HEK293 (cell line): ENCODE results near the gene TMEM171.
A peak's percentile ranks its signal among the peaks of the same experiment; 100 is the strongest.

Experiments
- CTCF ChIA-PET: fragments of 350-600 bp; formaldehyde crosslinking; extraction: SDS; loops from one replicate; lab custom pipeline; 2021; ENCODE audit warnings: antibody characterized with exemption; lab: Yijun Ruan, JAX
- POLR2A ChIA-PET: fragments of 300-600 bp; formaldehyde crosslinking; extraction: SDS; loops from one replicate; lab custom pipeline; 2020; ENCODE audit warnings: antibody characterized with exemption, inconsistent platforms; lab: Yijun Ruan, JAX
- H3K27ac ChIP-seq: fragments of 200-500 bp; sonication (Bioruptor generic); 2 replicates; pipeline ENCODE4 v1.5.1; 2014; ENCODE audit warnings: low read depth, low read length, control low read depth, inconsistent platforms; ENCODE audit errors: extremely low read depth
- H3K36me3 ChIP-seq, 2 experiments: fragments of 200-500 bp in 1 of 2; sonication (Bioruptor generic) in 1 of 2; 1 replicate in 1 of 2; 2 replicates in 1 of 2; pipeline ENCODE4 v1.5.1; 2014 to 2017; ENCODE audit warnings: inconsistent platforms in 2 of 2, low read length in 2 of 2; ENCODE audit not compliant: control insufficient read depth in 2 of 2, insufficient read depth in 1 of 2
- H3K4me1 ChIP-seq: fragments of 200-500 bp; sonication (Bioruptor generic); 2 replicates; pipeline ENCODE4 v1.5.1; 2014; ENCODE audit warnings: mild to moderate bottlenecking, low read length, inconsistent platforms; ENCODE audit not compliant: control insufficient read depth, insufficient read depth
- H3K4me3 ChIP-seq: 2 replicates; pipeline ENCODE4 v1.5.1; 2011; ENCODE audit warnings: low read depth, mild to moderate bottlenecking, control low read depth, low read length, moderate library complexity
- H3K9me3 ChIP-seq: fragments of 200-500 bp; sonication (Bioruptor generic); 2 replicates; pipeline ENCODE4 v1.5.1; 2014; ENCODE audit warnings: low read depth, low read length, inconsistent platforms; ENCODE audit not compliant: control insufficient read depth, insufficient read depth
- INSM2 ChIP-seq: fragments of 450-650 bp; formaldehyde crosslinking; IDR thresholded peaks from 2 replicates; pipeline ENCODE4 v1.5.1; 2016; ENCODE audit warnings: missing biosample characterization, missing genetic modification characterization
- REPIN1 ChIP-seq: fragments of 450-650 bp; formaldehyde crosslinking; IDR thresholded peaks from 2 replicates; pipeline ENCODE4 v1.5.1; 2017; ENCODE audit warnings: missing biosample characterization, missing genetic modification characterization, low read depth
- REST ChIP-seq: fragments of 450-650 bp; formaldehyde crosslinking; IDR thresholded peaks from 2 replicates; pipeline ENCODE4 v1.5.1; 2016; ENCODE audit warnings: missing biosample characterization, missing genetic modification characterization
- ZBTB49 ChIP-seq: fragments of 450-650 bp; formaldehyde crosslinking; IDR thresholded peaks from 2 replicates; pipeline ENCODE4 v1.5.1; 2016; ENCODE audit warnings: missing biosample characterization, missing genetic modification characterization, low read depth
- ZFP69B ChIP-seq: fragments of 450-650 bp; formaldehyde crosslinking; IDR thresholded peaks from 2 replicates; pipeline ENCODE4 v1.5.1; 2016; ENCODE audit warnings: missing biosample characterization, missing genetic modification characterization
- ZNF112 ChIP-seq: fragments of 450-650 bp; formaldehyde crosslinking; IDR thresholded peaks from 2 replicates; pipeline ENCODE4 v1.5.0; 2017; ENCODE audit warnings: missing biosample characterization, missing genetic modification characterization
- ZNF202 ChIP-seq: fragments of 450-650 bp; formaldehyde crosslinking; IDR thresholded peaks from 2 replicates; pipeline ENCODE4 v1.5.1; 2016; ENCODE audit warnings: missing biosample characterization, missing genetic modification characterization, borderline replicate concordance
- ZNF391 ChIP-seq: fragments of 450-650 bp; formaldehyde crosslinking; IDR thresholded peaks from 2 replicates; pipeline ENCODE4 v1.5.1; 2016; ENCODE audit warnings: low read depth, missing biosample characterization, missing genetic modification characterization, borderline replicate concordance
- ZNF692 ChIP-seq: fragments of 450-650 bp; formaldehyde crosslinking; IDR thresholded peaks from 2 replicates; pipeline ENCODE4 v1.5.1; 2016; ENCODE audit warnings: missing biosample characterization, missing genetic modification characterization
- ZSCAN16 ChIP-seq: fragments of 450-650 bp; formaldehyde crosslinking; IDR thresholded peaks from 2 replicates; pipeline ENCODE4 v1.5.1; 2016; ENCODE audit warnings: missing biosample characterization, missing genetic modification characterization
- ZSCAN30 ChIP-seq: fragments of 450-650 bp; IDR thresholded peaks from 2 replicates; pipeline ENCODE4 v1.5.1; 2018; ENCODE audit warnings: missing biosample characterization, mild to moderate bottlenecking, missing genetic modification characterization, moderate library complexity

TMEM171 gene

GRCh38 chr5:73131711-73132425 is 11.5 kb downstream of the TMEM171 start:
- no peak for TF ChIP-seq INSM2 (tag by site-specific recombination)
- TF ChIP-seq REPIN1 (tag by site-specific recombination) = no peak
- TF ChIP-seq REST = peak; percentile 62; the same call in 1 of the 2 replicates
- no peak for TF ChIP-seq ZNF391 (tag by site-specific recombination)
- Histone ChIP-seq H3K27ac (no peak overlapping the region), H3K9me3 (no peaks in the 10 kb centered on the region), H3K36me3 (no peaks in the 10 kb centered on the region), H3K4me3 (no peak overlapping the region), H3K4me1 (no peaks in the 10 kb centered on the region)
- CTCF ChIA-PET = interaction anchor here (0.5 to 1.7 kb wide), 2 partner anchors 19 to 319 kb away, joined by 3 to 5 read pairs; no protein-coding TSS in a partner anchor
- POLR2A ChIA-PET = no interaction called here

GRCh38 chr5:73132759-73133158 is 12.4 kb downstream of the TMEM171 start:
- Histone ChIP-seq H3K9me3 (no peaks in the 10 kb centered on the region), H3K4me1 (no peaks in the 10 kb centered on the region), H3K27ac (no peak overlapping the region), H3K36me3 (no peaks in the 10 kb centered on the region), H3K4me3 (no peak overlapping the region)
- CTCF ChIA-PET = interaction anchor here (0.7 to 1.7 kb wide), 3 partner anchors 83 to 318 kb away, joined by 3 to 5 read pairs (median 3); no protein-coding TSS in a partner anchor
- TF ChIP-seq ZBTB49 (no peak), ZSCAN30 (tag by site-specific recombination) (no peak), ZNF202 (tag by site-specific recombination) (no peak), ZSCAN16 (tag by site-specific recombination) (no peak), ZNF391 (tag by site-specific recombination) (no peak), ZNF112 (tag by site-specific recombination) (no peak), ZNF692 (tag by site-specific recombination) (no peak), ZFP69B (no peak)
- POLR2A ChIA-PET = no interaction called here
